Right ventricle myocardium superior (tissue), 1 donor: Measurements from ENCODE around the gene BCDIN3D. TPM values are rescaled to one million over a fixed set of nuclear protein-coding genes. Genes with fewer than 3 reads are reported as not detected.

ENCODE experiments used
- ATAC-seq: fragments of 200-7000 bp; cut with Tn5 transposase; one replicate; pipeline ENCODE4 v1.9.1; 2020; ENCODE audit warnings: mild to moderate bottlenecking; ENCODE audit not compliant: poor library complexity
- DNase-seq: peaks from one replicate; pipeline ENCODE4 v3.0.0-alpha.2; 2020
- intact Hi-C: fragments of 100-400 bp; cut with DNase I; formaldehyde crosslinking; loops from one replicate; pipeline ENCODE4 v1.11.2; 2022
- total RNA-seq: library from RNA; stranded (reverse); fragmentation: NEBNext Ultra II Directional; extraction: Animal tissue kit (Norgen Biotek cat#: 25700); gene quantifications from one replicate; pipeline ENCODE4 v1.2.1, GENCODE V29; 2021
- donor health status: DM: no; HTN: yes; CAD: no; lungs with severe emphysema.

Gene BCDIN3D
- total RNA-seq, 1 donor from 2014 or later = 2.4 TPM

DNA sequence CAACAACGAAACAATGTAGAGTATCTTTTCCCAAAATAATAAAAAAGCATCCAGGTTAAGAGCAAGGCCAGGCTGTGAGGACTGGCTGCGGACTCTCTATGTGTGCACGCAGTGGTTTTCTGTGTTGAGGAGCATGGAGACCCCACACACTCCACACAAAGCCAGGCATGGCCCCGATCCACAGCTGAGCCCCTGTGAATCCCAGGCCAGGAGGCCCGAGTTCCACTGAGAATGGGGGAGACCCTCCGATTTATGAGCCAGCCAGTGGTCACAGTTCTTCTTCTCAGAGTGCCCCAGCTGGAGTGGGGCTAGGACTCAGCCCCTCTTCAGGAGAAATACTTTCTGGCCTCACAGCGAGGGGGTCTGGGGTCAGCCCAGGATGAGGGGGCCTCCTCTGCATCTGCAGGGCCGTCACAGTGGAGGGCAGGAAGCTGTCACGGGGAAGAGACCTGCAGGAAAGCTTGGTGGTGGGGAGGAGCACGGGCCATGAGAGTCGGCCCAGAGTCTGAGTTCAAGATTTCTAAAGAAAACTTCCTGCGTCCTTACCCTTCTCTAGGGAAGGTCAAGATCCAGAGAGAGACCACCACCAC is 34.8 kb downstream of the BCDIN3D start:
- DNase-seq (no peak), ATAC-seq (no peak)
- intact Hi-C loops = no loop called here

GRCh38 chr12:49806877-49807276 is 36.0 kb downstream of the BCDIN3D start:
- ATAC-seq = no peak
- intact Hi-C loops = no loop called here
- no peak for DNase-seq

- DNase-seq (peak; percentile 48), ATAC-seq (no peak)
- intact Hi-C loops = no loop called here
Observed at GRCh38 chr12:49806321-49806813, 36.5 kb downstream of the BCDIN3D start.

GRCh38 chr12:49805409-49805808 is 37.5 kb downstream of the BCDIN3D start:
- DNase-seq = peak; percentile 13

GRCh38 chr12:49804821-49805220 is 38.1 kb downstream of the BCDIN3D start:
- intact Hi-C loops = no loop called here
- ATAC-seq = no peak
- DNase-seq = peak; percentile 30

More at GRCh38 chr12:49805409-49805808, 37.5 kb downstream of the BCDIN3D start:
- no peak for ATAC-seq
- intact Hi-C loops = no loop called here

GRCh38 chr12:49803693-49804450 is 39.0 kb downstream of the BCDIN3D start:
- DNase-seq = peak; percentile 32

GRCh38 chr12:49801141-49802063 is 41.5 kb downstream of the BCDIN3D start:
- DNase-seq = peak; percentile 60
- intact Hi-C loops = no loop called here
- ATAC-seq = peak; percentile 64

More at GRCh38 chr12:49803693-49804450, 39.0 kb downstream of the BCDIN3D start:
- ATAC-seq = no peak
- intact Hi-C loops = no loop called here

GRCh38 chr12:49800421-49801140 is 42.3 kb downstream of the BCDIN3D start:
- peak; percentile 49 for DNase-seq
- intact Hi-C loops = no loop called here
- ATAC-seq = peak; percentile 61

- ATAC-seq = no peak
Observed at GRCh38 chr12:49798934-49799333, 44.0 kb downstream of the BCDIN3D start.

DNA sequence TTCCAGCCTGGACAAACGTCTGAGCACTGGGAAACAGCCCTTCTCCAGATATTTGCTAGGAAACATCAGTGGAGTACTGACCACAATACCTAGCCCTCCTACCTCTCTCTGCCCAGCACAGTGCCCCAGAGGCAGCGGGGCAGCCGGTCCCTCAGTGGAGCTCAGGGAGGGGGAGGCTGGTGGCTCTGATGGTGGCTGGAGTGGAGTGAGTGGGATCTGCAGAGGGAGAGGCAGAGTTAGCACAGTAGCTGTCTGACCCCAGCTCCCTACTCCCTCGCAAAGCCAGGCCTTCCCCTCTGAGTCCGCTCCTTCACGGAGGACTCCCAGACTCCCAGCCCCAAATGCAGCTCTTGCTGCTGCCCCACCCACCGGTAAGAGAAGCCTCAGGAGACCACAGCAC is 44.7 kb downstream of the BCDIN3D start:
- no peak for DNase-seq
- intact Hi-C loops = no loop called here
- ATAC-seq = no peak

More at GRCh38 chr12:49798934-49799333, 44.0 kb downstream of the BCDIN3D start:
- intact Hi-C loops = no loop called here
- DNase-seq = no peak

DNA sequence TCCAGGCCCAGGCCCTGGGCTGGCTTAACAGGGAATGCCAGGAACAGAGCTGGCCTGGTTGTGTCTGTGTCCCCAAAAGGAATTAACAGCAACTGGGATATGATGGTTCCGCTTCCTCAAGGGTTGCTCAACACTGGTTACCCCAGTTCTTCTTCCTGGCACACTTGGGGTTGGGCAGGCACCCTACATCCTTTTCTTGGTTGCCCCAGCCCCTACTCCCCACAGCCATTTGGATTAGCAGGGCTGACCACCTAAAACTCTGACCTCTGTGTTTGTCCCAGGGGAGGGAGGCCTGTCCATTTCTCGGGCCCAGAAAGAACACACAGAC is 45.5 kb downstream of the BCDIN3D start:
- no peak for ATAC-seq
- DNase-seq = no peak
- intact Hi-C loops = no loop called here

- DNase-seq (no peak), ATAC-seq (no peak)
- intact Hi-C loops = no loop called here
Observed at GRCh38 chr12:49796606-49797448, 46.1 kb downstream of the BCDIN3D start.

- DNase-seq (no peak), ATAC-seq (no peak)
- intact Hi-C loops = no loop called here
Observed at GRCh38 chr12:49796155-49796554, 46.8 kb downstream of the BCDIN3D start.

DNA sequence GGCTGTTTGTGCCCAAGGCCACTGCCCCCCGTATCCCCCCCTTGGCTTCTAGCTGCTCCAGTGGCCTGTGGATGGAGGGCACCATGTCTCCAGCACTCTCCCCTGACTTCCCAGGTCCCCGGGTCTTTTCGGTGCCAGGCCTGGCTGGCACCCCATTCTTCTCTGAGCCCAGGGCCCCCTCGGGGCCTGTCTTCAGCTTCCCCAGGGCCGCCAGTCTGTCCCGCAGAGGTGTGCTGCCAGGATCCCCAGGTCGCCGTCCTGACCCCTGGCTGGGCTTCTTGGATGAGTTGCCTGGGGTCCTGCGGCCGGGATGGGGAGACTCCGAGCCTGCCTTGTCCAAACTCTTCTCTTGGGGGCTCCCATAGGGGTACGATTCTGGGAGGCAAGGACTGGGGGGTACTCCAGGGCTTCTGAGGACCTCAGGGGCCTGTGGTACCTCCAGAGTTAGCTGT is 47.2 kb downstream of the BCDIN3D start:
- ATAC-seq = no peak
- no peak for DNase-seq
- intact Hi-C loops = no loop called here

- no peak for ATAC-seq
- intact Hi-C loops = no loop called here
- no peak for DNase-seq
Observed at GRCh38 chr12:49794811-49795653, 47.9 kb downstream of the BCDIN3D start.

- ATAC-seq (no peak), DNase-seq (no peak)
- intact Hi-C loops = no loop called here
Observed at GRCh38 chr12:49794021-49794420, 48.9 kb downstream of the BCDIN3D start.

DNA sequence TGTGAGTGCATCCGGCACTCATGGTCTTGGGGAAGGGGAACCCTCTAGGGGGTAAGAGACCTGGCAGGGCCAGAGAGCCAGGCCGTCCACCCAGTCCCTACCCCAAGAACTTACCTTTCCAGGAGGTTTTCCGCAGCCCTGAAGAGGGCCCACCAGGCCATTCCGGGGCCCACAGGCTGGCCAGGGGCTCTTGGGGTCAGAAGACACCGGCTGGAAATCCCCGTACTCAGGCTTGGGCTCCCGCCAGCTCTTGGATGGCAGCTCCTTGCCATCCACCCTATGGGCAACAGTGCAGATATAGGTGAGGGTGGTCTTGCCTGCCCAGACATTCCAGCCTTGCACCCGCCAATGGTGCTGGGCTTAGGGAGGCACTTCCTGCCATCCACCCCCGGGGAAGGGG is 49.3 kb downstream of the BCDIN3D start:
- ATAC-seq (no peak), DNase-seq (no peak)
- intact Hi-C loops = no loop called here
